SH-SY5Y (cell line): Measurements from ENCODE around the gene C21orf91.

Experiments
- GATA2 ChIP-seq: IDR thresholded peaks from 2 replicates; pipeline ENCODE4 v1.6.1; 2011; ENCODE audit warnings: mild to moderate bottlenecking, low read depth, low read length
- GATA3 ChIP-seq: IDR thresholded peaks from 2 replicates; pipeline ENCODE4 v1.6.1; 2011; ENCODE audit warnings: low read depth, mild to moderate bottlenecking, low read length, moderate library complexity

DNA sequence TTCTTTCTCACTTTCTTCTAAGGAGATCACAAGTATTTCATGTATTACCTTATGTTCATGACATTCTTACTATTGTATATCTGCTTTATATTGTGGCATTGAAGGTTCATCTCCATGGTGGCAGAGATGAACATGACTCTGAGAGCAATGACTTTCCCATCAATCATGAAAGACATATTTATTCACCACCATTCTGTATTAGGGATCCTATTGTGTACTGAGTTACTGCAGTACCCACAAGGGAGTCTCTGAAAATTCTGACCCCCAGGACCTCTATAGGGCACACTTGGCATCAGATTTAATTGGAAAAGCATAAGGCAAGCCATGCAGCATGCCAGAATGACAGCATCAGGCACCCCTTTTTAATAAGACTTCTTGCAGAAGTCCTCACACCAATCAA, 21.9 kb upstream of the C21orf91 start:
- TF ChIP-seq GATA2 (no peak), GATA3 (no peak)
